ENCODE measurements around the gene MAGI1.

GRCh38 chr3:66029014-66029413 lies 9.7 kb downstream of the MAGI1 start:
- TF ChIP-seq PATZ1 (CRISPR knock-in tag; IDR thresholded peaks at IDR 0.05; ENCODE audit: borderline replicate concordance) (no peak), ZNF8 (CRISPR knock-in tag; IDR thresholded peaks at IDR 0.05) (no peak), PPARA (CRISPR knock-in tag; IDR thresholded peaks at IDR 0.05; ENCODE audit: borderline replicate concordance) (no peak), CSRNP3 (CRISPR knock-in tag; IDR thresholded peaks at IDR 0.05) (no peak), GLIS3 (CRISPR knock-in tag; IDR thresholded peaks at IDR 0.05) (no peak), ZNF70 (CRISPR knock-in tag; IDR thresholded peaks at IDR 0.05) (no peak), CREB5 (CRISPR knock-in tag; IDR thresholded peaks at IDR 0.05; ENCODE audit: low read depth) (no peak), TOX (CRISPR knock-in tag; IDR thresholded peaks at IDR 0.05; ENCODE audit: borderline replicate concordance) (no peak), CSDC2 (CRISPR knock-in tag; IDR thresholded peaks at IDR 0.05) (no peak), TCF4 (CRISPR knock-in tag; IDR thresholded peaks at IDR 0.05; ENCODE audit: borderline replicate concordance) (no peak), BACH2 (CRISPR knock-in tag; IDR thresholded peaks at IDR 0.05; ENCODE audit: borderline replicate concordance) (no peak), OSR1 (CRISPR knock-in tag; IDR thresholded peaks at IDR 0.05) (no peak), ISL1 (CRISPR knock-in tag; IDR thresholded peaks at IDR 0.05) (no peak)
